Liver (tissue), 3 donors: ENCODE measurements around the gene SLC7A6.

Experiments used
- RAD21 ChIP-seq, 2 donors: IDR thresholded peaks; 2 replicates each; pipeline ENCODE4 v1.6.1; 2016; ENCODE audit warnings: antibody characterized with exemption in 2 of 2, mild to moderate bottlenecking in 2 of 2
- RXRA ChIP-seq, 2 donors: IDR thresholded peaks; 2 replicates each; pipeline ENCODE4 v1.6.1; 2017 to 2018; ENCODE audit warnings: antibody characterized with exemption in 2 of 2, mild to moderate bottlenecking in 1 of 2
- TAF1 ChIP-seq: conservative IDR thresholded peaks from 2 replicates; pipeline ENCODE4 v1.6.1; 2016; ENCODE audit warnings: antibody characterized with exemption, mild to moderate bottlenecking
- TF ChIP-seq, protein P1 (sequence below): fragments of 150-350 bp; IDR thresholded peaks from 2 replicates; pipeline ENCODE4 v1.5.1; 2017; ENCODE audit warnings: improper control_type of control experiment, low read depth, low read length; ENCODE audit not compliant: missing input control
- TF ChIP-seq, protein P2 (sequence below): IDR thresholded peaks from 2 replicates; pipeline ENCODE4 v1.6.1; 2016; ENCODE audit warnings: antibody characterized with exemption
- TF ChIP-seq, protein P3 (sequence below): IDR thresholded peaks from 2 replicates; pipeline ENCODE4 v1.6.1; 2016; ENCODE audit warnings: antibody characterized with exemption
- donor health status: healthy.
- donor health status: healthy.

DNA sequence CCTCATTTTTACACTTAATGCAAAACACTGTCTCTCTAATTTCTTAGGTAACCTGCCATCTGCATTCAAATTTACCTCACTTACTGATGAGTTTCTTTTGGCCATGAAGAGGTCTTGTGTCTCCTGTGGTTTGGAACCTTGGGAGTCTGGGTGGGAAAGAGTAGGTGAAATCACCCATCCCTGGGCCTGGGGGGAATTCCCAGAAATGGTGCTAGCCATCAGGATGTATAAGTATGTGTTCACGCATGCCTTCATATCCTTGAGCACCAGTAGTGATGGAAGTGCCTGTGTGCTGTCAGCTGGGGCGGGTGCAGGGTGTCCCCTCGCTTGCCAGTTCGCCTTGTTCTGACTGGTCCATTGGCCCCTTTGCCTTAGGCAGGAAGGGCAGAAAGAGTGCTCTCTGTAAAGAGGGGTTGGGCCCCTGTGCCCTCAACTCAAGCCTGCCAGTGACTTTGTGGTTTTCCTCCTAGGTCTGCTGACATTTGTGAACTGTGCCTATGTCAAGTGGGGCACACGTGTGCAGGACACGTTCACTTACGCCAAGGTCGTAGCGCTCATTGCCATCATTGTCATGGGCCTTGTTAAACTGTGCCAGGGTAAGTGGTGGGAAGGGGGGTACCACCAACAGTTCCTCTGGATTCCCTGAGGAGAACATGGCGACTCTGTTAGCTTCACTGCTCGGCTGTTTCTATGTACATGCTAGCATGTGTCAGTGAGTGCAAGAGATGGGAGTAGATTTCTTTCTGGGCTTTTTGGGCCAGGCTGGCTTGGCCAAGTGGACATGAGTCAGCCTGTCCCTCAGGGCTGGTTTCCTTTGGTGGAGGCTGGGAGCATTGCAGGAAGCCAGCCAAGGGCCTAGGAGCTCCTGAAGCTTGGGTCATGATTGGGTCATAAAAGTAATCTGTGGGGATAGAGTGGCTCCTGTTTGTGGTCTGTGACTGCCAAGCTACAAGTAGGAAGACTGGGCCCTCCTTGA, 23.2 kb downstream of the SLC7A6 start:
- TF ChIP-seq, protein P1, sequence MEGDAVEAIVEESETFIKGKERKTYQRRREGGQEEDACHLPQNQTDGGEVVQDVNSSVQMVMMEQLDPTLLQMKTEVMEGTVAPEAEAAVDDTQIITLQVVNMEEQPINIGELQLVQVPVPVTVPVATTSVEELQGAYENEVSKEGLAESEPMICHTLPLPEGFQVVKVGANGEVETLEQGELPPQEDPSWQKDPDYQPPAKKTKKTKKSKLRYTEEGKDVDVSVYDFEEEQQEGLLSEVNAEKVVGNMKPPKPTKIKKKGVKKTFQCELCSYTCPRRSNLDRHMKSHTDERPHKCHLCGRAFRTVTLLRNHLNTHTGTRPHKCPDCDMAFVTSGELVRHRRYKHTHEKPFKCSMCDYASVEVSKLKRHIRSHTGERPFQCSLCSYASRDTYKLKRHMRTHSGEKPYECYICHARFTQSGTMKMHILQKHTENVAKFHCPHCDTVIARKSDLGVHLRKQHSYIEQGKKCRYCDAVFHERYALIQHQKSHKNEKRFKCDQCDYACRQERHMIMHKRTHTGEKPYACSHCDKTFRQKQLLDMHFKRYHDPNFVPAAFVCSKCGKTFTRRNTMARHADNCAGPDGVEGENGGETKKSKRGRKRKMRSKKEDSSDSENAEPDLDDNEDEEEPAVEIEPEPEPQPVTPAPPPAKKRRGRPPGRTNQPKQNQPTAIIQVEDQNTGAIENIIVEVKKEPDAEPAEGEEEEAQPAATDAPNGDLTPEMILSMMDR, result no peak
- TF ChIP-seq TAF1 (no peak), RAD21 (IDR thresholded peaks at IDR 0.05) (no peak), RXRA (IDR thresholded peaks at IDR 0.05) (no peak)
- TF ChIP-seq, protein P2, sequence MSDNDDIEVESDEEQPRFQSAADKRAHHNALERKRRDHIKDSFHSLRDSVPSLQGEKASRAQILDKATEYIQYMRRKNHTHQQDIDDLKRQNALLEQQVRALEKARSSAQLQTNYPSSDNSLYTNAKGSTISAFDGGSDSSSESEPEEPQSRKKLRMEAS, result no peak
- TF ChIP-seq, protein P3, sequence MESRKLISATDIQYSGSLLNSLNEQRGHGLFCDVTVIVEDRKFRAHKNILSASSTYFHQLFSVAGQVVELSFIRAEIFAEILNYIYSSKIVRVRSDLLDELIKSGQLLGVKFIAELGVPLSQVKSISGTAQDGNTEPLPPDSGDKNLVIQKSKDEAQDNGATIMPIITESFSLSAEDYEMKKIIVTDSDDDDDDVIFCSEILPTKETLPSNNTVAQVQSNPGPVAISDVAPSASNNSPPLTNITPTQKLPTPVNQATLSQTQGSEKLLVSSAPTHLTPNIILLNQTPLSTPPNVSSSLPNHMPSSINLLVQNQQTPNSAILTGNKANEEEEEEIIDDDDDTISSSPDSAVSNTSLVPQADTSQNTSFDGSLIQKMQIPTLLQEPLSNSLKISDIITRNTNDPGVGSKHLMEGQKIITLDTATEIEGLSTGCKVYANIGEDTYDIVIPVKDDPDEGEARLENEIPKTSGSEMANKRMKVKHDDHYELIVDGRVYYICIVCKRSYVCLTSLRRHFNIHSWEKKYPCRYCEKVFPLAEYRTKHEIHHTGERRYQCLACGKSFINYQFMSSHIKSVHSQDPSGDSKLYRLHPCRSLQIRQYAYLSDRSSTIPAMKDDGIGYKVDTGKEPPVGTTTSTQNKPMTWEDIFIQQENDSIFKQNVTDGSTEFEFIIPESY, result no peak
